Rectal smooth muscle tissue (tissue), 1 donor: Measurements from ENCODE around the gene ATP2B2.

Experiments used
- H3K27ac ChIP-seq: one replicate; pipeline ENCODE4 v1.7.0; 2013; ENCODE audit warnings: low read depth, low read length, inconsistent platforms
- H3K27me3 ChIP-seq: one replicate; pipeline ENCODE4 v1.7.0; 2013; ENCODE audit warnings: low read length; ENCODE audit not compliant: control insufficient read depth, insufficient read depth
- H3K36me3 ChIP-seq: one replicate; pipeline ENCODE4 v1.7.0; 2013; ENCODE audit warnings: low read length; ENCODE audit not compliant: control insufficient read depth, insufficient read depth
- H3K4me1 ChIP-seq: one replicate; pipeline ENCODE4 v1.7.0; 2013; ENCODE audit warnings: low read length; ENCODE audit not compliant: control insufficient read depth, insufficient read depth
- H3K4me3 ChIP-seq: one replicate; pipeline ENCODE4 v1.7.0; 2013; ENCODE audit warnings: low read length
- H3K9ac ChIP-seq: one replicate; pipeline ENCODE4 v1.7.0; 2013; ENCODE audit warnings: low read length

ATP2B2 gene

GRCh38 chr3:10515396-10515795 lies 10.0 kb upstream of the ATP2B2 start:
- Histone ChIP-seq H3K27ac (no peak overlapping the region), H3K27me3 (no peaks in the 10 kb centered on the region), H3K36me3 (no peaks in the 10 kb centered on the region), H3K4me3 (no peak overlapping the region), H3K4me1 (no peaks in the 10 kb centered on the region), H3K9ac (no peak overlapping the region)

GRCh38 chr3:10514407-10515069 lies 9.2 kb upstream of the ATP2B2 start:
- H3K27me3 ChIP-seq, result no peaks in the 10 kb centered on the region
- H3K9ac ChIP-seq, result no peak overlapping the region
- no peak overlapping the region for H3K27ac ChIP-seq
- no peaks in the 10 kb centered on the region for H3K36me3 ChIP-seq
- no peak overlapping the region for H3K4me3 ChIP-seq
- no peaks in the 10 kb centered on the region for H3K4me1 ChIP-seq

GRCh38 chr3:10513306-10513705 lies 7.9 kb upstream of the ATP2B2 start:
- Histone ChIP-seq H3K27ac (no peak overlapping the region), H3K4me3 (no peak overlapping the region), H3K9ac (no peak overlapping the region), H3K36me3 (no peaks in the 10 kb centered on the region), H3K4me1 (no peaks in the 10 kb centered on the region), H3K27me3 (no peaks in the 10 kb centered on the region)

- no peaks in the 10 kb centered on the region for H3K4me1 ChIP-seq
- H3K9ac ChIP-seq, result no peak overlapping the region
- no peaks in the 10 kb centered on the region for H3K27me3 ChIP-seq
- no peak overlapping the region for H3K27ac ChIP-seq
- H3K4me3 ChIP-seq, result no peak overlapping the region
- no peaks in the 10 kb centered on the region for H3K36me3 ChIP-seq
Measured at GRCh38 chr3:10512687-10513086, 7.3 kb upstream of the ATP2B2 start.

- Histone ChIP-seq H3K4me1 (no peaks in the 10 kb centered on the region), H3K27me3 (no peaks in the 10 kb centered on the region), H3K9ac (no peak overlapping the region), H3K27ac (no peak overlapping the region), H3K4me3 (no peak overlapping the region), H3K36me3 (no peaks in the 10 kb centered on the region)
Measured at GRCh38 chr3:10511809-10512494, 6.6 kb upstream of the ATP2B2 start.

- Histone ChIP-seq H3K27ac (no peak overlapping the region), H3K36me3 (no peaks in the 10 kb centered on the region), H3K4me1 (no peaks in the 10 kb centered on the region), H3K9ac (no peak overlapping the region), H3K4me3 (no peak overlapping the region), H3K27me3 (peaks cover 5% of the 10 kb centered on the region)
Measured at GRCh38 chr3:10510743-10511432, 5.5 kb upstream of the ATP2B2 start.

- H3K9ac ChIP-seq, result no peak overlapping the region
- H3K36me3 ChIP-seq, result no peaks in the 10 kb centered on the region
- no peak overlapping the region for H3K4me3 ChIP-seq
- H3K27ac ChIP-seq, result no peak overlapping the region
- no peaks in the 10 kb centered on the region for H3K4me1 ChIP-seq
- peaks cover 8% of the 10 kb centered on the region for H3K27me3 ChIP-seq
Measured at GRCh38 chr3:10510086-10510742, 4.8 kb upstream of the ATP2B2 start.

GRCh38 chr3:10509325-10509724 lies 3.9 kb upstream of the ATP2B2 start:
- H3K27ac ChIP-seq, result no peak overlapping the region
- peaks cover 14% of the 10 kb centered on the region for H3K27me3 ChIP-seq

GRCh38 chr3:10508619-10509260 lies 3.4 kb upstream of the ATP2B2 start:
- Histone ChIP-seq H3K4me1 (no peaks in the 10 kb centered on the region), H3K27me3 (peaks cover 14% of the 10 kb centered on the region), H3K9ac (no peak overlapping the region), H3K36me3 (no peaks in the 10 kb centered on the region), H3K4me3 (no peak overlapping the region), H3K27ac (no peak overlapping the region)

More at GRCh38 chr3:10509325-10509724, 3.9 kb upstream of the ATP2B2 start:
- Histone ChIP-seq H3K4me1 (no peaks in the 10 kb centered on the region), H3K9ac (no peak overlapping the region), H3K36me3 (no peaks in the 10 kb centered on the region), H3K4me3 (no peak overlapping the region)

GRCh38 chr3:10508235-10508618 lies 2.8 kb upstream of the ATP2B2 start:
- Histone ChIP-seq H3K4me3 (no peak overlapping the region), H3K9ac (no peak overlapping the region), H3K36me3 (no peaks in the 10 kb centered on the region), H3K27ac (no peak overlapping the region), H3K4me1 (no peaks in the 10 kb centered on the region), H3K27me3 (peaks cover 14% of the 10 kb centered on the region)

- H3K36me3 ChIP-seq, result no peaks in the 10 kb centered on the region
- no peaks in the 10 kb centered on the region for H3K4me1 ChIP-seq
- no peak overlapping the region for H3K4me3 ChIP-seq
- no peak overlapping the region for H3K9ac ChIP-seq
- peaks cover 19% of the 10 kb centered on the region for H3K27me3 ChIP-seq
- no peak overlapping the region for H3K27ac ChIP-seq
Measured at GRCh38 chr3:10507331-10507730, 1.9 kb upstream of the ATP2B2 start.

- Histone ChIP-seq H3K9ac (no peak overlapping the region), H3K27ac (no peak overlapping the region), H3K27me3 (peaks cover 19% of the 10 kb centered on the region), H3K36me3 (no peaks in the 10 kb centered on the region), H3K4me3 (no peak overlapping the region), H3K4me1 (no peaks in the 10 kb centered on the region)
Measured at GRCh38 chr3:10506696-10507095, 1.3 kb upstream of the ATP2B2 start.
